Stimulated activated CD4-positive, alpha-beta T cell treated with anti-CD3 and anti-CD28 coated beads, Interleukin-2, amount 100 ng/mL, for 24 hours (primary cell): ENCODE results near the gene POU2F3.
"Not testable (repeated sequence)": the region's sequence is repeated elsewhere in the genome, so short reads cannot be mapped to it uniquely, and the experiment has no call there.

Source experiments
- DNase-seq, 2 donors: peaks; one replicate each; pipeline ENCODE4 v3.0.0-alpha.2; 2020

Gene POU2F3

GRCh38 chr11:120228794-120229384 is 11.1 kb upstream of the POU2F3 start:
- no peak for DNase-seq

GRCh38 chr11:120229451-120230424 is 10.2 kb upstream of the POU2F3 start:
- no peak for DNase-seq

GRCh38 chr11:120230433-120231071 is 9.4 kb upstream of the POU2F3 start:
- no peak for DNase-seq

GRCh38 chr11:120231963-120232362 is 8.0 kb upstream of the POU2F3 start:
- DNase-seq = no peak

- no peak for DNase-seq
These were observed 6.6 kb upstream of the POU2F3 start for GRCh38 chr11:120233207-120233803.

- DNase-seq = peak; percentile 66 to 77
These were observed 4.8 kb upstream of the POU2F3 start for GRCh38 chr11:120235024-120235628.

GRCh38 chr11:120236169-120237107 is 3.5 kb upstream of the POU2F3 start:
- DNase-seq = no peak

- no peak for DNase-seq
These were observed 846 bp upstream of the POU2F3 start for GRCh38 chr11:120238968-120239620.

- DNase-seq = no peak
These were observed 926 bp downstream of the POU2F3 start for GRCh38 chr11:120240866-120241265.

GRCh38 chr11:120241277-120241676 is 1.3 kb downstream of the POU2F3 start:
- no peak for DNase-seq

- DNase-seq = no peak
These were observed 3.3 kb downstream of the POU2F3 start for GRCh38 chr11:120243221-120243620.

GRCh38 chr11:120244476-120245365 is 4.8 kb downstream of the POU2F3 start:
- no peak for DNase-seq

- no peak for DNase-seq
These were observed 5.5 kb downstream of the POU2F3 start for GRCh38 chr11:120245434-120245833.

- DNase-seq = no peak
These were observed 8.8 kb downstream of the POU2F3 start for GRCh38 chr11:120248551-120249278.

GRCh38 chr11:120249279-120250262 is 9.6 kb downstream of the POU2F3 start:
- no peak for DNase-seq

GRCh38 chr11:120253377-120253776 is 13.4 kb downstream of the POU2F3 start:
- not testable (repeated sequence) for DNase-seq

- no peak for DNase-seq
These were observed 15.0 kb downstream of the POU2F3 start for GRCh38 chr11:120254788-120255518.
